Lower leg skin (tissue), 4 donors: ENCODE results near the gene PEX7. TPM values are rescaled to one million over a fixed set of nuclear protein-coding genes. Genes with fewer than 3 reads are reported as not detected.

Experiments used
- DNase-seq, 2 donors: peaks; one replicate each; pipeline ENCODE4 v3.0.0-alpha.2; 2019; ENCODE audit warnings: low spot score in 2 of 2
- H3K4me3 ChIP-seq: fragments of 200-600 bp; sonication (generic); 2 replicates; pipeline ENCODE4 v1.5.1; 2017; ENCODE audit warnings: mild to moderate bottlenecking, low read depth; ENCODE audit not compliant: poor library complexity, severe bottlenecking
- POLR2A ChIP-seq, 2 donors: fragments of 450-650 bp; IDR thresholded peaks; one replicate each; pipeline ENCODE4 v1.6.1; 2016 to 2017; ENCODE audit warnings: antibody characterized with exemption in 2 of 2, mild to moderate bottlenecking in 1 of 2, moderate library complexity in 1 of 2
- WGBS, 2 donors: methylation state at CpG; one replicate each; pipeline ENCODE4 v1.1.5; 2018; 5-methylcytosine and 5-hydroxymethylcytosine counted together
- intact Hi-C: fragments of 100-400 bp; cut with DNase I; formaldehyde crosslinking; loops from one replicate; pipeline ENCODE4 v1.15.0; 2023; ENCODE audit warnings: low total_unique reads
- total RNA-seq, 4 donors: library from RNA; depleted of rRNA; stranded (reverse); fragments of >200 nt; gene quantifications; one replicate each; pipeline ENCODE4 v1.1.0, GENCODE V29; 2016
- TF ChIP-seq, protein P1 (sequence below), 3 donors: fragments of 450-650 bp; IDR thresholded peaks; one replicate each; pipeline ENCODE4 v1.5.1; 2016; ENCODE audit warnings: antibody characterized with exemption in 3 of 3, mild to moderate bottlenecking in 3 of 3, moderate library complexity in 2 of 3

The PEX7 gene
- total RNA-seq, 4 donors from 2014 or later = 15.2 to 21.5 (median 21.2) TPM

- TF ChIP-seq POLR2A (IDR thresholded peaks at IDR 0.05) = no peak
- TF ChIP-seq, protein P1, sequence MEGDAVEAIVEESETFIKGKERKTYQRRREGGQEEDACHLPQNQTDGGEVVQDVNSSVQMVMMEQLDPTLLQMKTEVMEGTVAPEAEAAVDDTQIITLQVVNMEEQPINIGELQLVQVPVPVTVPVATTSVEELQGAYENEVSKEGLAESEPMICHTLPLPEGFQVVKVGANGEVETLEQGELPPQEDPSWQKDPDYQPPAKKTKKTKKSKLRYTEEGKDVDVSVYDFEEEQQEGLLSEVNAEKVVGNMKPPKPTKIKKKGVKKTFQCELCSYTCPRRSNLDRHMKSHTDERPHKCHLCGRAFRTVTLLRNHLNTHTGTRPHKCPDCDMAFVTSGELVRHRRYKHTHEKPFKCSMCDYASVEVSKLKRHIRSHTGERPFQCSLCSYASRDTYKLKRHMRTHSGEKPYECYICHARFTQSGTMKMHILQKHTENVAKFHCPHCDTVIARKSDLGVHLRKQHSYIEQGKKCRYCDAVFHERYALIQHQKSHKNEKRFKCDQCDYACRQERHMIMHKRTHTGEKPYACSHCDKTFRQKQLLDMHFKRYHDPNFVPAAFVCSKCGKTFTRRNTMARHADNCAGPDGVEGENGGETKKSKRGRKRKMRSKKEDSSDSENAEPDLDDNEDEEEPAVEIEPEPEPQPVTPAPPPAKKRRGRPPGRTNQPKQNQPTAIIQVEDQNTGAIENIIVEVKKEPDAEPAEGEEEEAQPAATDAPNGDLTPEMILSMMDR (IDR thresholded peaks at IDR 0.05) = no peak
- WGBS, 2 donors = 73 to 88% methylated on average over 4 of the region's 4 CpGs
- DNase-seq = no peak
- intact Hi-C loops = no loop called here
- H3K4me3 ChIP-seq = no peak overlapping the region
These were observed 128.2 kb downstream of the PEX7 start for GRCh38 chr6:136950436-136951126.

- no peak for TF ChIP-seq POLR2A (IDR thresholded peaks at IDR 0.05)
- TF ChIP-seq, protein P1 (IDR thresholded peaks at IDR 0.05) = no peak
- no peak for DNase-seq
- WGBS, 2 donors = 56 to 60% methylated on average over 7 of the region's 7 CpGs
- intact Hi-C loops = no loop called here
- no peak overlapping the region for H3K4me3 ChIP-seq
These were observed 130.4 kb downstream of the PEX7 start for GRCh38 chr6:136952714-136953260.

DNA sequence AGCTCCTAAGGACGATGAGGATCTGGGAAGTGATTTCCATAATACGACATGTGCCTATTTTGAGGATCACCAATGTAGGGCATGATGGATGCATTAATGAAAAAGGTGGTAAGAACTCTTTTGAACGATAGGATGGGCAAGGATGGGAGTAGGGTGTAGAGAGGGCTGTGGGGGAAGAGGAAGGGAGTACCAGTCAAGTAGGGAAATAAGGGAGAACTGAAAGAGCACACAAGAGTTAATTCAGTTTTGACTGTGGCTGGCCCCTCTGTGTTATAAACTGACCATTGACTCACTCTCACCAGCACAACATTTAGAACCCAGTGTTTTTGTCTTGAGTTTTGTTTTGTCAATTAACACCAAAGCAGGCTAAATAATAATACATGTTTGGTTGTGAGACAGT is 132.7 kb downstream of the PEX7 start:
- 86 to 88% methylated on average over 3 of the region's 3 CpGs for WGBS, 2 donors
- intact Hi-C loops = no loop called here
- no peak overlapping the region for H3K4me3 ChIP-seq
- DNase-seq = no peak
- TF ChIP-seq POLR2A (IDR thresholded peaks at IDR 0.05) = no peak
- TF ChIP-seq, protein P1 (IDR thresholded peaks at IDR 0.05) = no peak

- H3K4me3 ChIP-seq = no peak overlapping the region
- no peak for DNase-seq
- 67 to 73% methylated on average over 14 of the region's 14 CpGs for WGBS, 2 donors
- intact Hi-C loops = no loop called here
- no peak for TF ChIP-seq POLR2A (IDR thresholded peaks at IDR 0.05)
- TF ChIP-seq, protein P1 (IDR thresholded peaks at IDR 0.05) = no peak
These were observed 134.5 kb downstream of the PEX7 start for GRCh38 chr6:136956590-136957544.

GRCh38 chr6:136958168-136958567 is 135.8 kb downstream of the PEX7 start:
- no peak for DNase-seq
- WGBS, 2 donors = 83 to 91% methylated on average over 5 of the region's 5 CpGs
- intact Hi-C loops = no loop called here
- TF ChIP-seq, protein P1 (IDR thresholded peaks at IDR 0.05) = no peak
- TF ChIP-seq POLR2A (IDR thresholded peaks at IDR 0.05) = no peak
- no peak overlapping the region for H3K4me3 ChIP-seq
